Measurements from ENCODE around the gene WDR44.
"Not testable (repeated sequence)": the region's sequence is repeated elsewhere in the genome, so short reads cannot be mapped to it uniquely, and the experiment has no call there.

The WDR44 gene

DNA sequence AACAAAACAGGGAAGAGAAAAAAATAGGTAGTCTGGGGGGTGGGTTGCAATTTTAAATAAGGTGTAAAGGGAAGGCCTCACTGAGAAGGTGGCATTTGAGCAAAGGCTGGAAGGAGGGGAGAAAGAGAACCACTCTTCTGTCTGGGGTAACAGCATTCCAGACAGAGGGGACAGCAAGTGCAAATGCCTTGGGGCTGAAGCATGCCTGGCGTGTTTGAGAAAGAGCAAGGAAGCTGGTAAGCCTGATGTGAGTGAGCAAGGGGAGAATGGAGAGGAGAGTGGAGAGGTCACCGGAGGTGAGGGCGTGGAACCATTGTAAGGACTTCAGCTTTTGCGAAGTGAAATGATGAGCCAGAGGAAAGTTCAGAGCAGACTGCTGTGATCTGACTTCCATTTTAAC lies 130.0 kb downstream of the WDR44 start:
- no peak for DNase-seq (ENCODE audit: low spot score)

DNA sequence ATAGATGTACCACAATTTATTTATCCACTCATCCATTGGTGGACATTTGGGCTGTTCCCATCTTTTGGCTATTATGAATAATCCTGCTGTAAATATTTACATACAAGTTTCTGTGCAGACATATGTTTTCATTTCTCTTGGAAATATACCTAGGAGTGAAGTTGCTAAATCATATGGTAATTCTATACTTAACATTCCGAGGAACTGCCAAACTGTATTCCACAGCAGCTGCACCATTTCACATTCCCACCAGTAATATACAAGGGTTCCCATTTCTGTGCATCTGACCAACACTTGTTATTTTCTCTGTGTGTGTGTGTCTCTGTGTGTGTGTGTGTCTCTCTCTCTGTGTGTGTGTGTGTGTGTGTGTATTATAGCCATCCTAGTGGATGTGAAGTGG lies 134.3 kb downstream of the WDR44 start:
- no peak for DNase-seq (ENCODE audit: low spot score)

DNA sequence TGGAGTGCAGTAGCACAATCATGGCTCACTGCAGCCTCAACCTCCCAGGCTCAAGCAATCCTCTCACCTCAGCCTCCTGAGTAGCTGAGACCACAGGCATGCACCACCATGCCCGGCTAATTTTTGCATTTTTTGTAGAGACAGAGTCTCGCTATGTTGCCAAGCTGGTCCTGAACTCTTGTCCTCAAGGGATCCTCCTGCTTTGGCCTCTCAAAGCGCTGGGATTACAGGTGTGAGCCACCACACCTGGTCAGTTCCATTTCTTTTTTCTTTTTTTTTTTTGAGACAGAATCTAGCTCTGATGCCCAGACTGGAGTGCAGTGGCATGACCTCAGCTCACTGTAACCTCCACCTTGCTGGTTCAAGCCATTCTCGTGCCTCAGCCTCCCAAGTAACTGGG lies 136.5 kb downstream of the WDR44 start:
- not testable (repeated sequence) for DNase-seq (ENCODE audit: low spot score)

DNA sequence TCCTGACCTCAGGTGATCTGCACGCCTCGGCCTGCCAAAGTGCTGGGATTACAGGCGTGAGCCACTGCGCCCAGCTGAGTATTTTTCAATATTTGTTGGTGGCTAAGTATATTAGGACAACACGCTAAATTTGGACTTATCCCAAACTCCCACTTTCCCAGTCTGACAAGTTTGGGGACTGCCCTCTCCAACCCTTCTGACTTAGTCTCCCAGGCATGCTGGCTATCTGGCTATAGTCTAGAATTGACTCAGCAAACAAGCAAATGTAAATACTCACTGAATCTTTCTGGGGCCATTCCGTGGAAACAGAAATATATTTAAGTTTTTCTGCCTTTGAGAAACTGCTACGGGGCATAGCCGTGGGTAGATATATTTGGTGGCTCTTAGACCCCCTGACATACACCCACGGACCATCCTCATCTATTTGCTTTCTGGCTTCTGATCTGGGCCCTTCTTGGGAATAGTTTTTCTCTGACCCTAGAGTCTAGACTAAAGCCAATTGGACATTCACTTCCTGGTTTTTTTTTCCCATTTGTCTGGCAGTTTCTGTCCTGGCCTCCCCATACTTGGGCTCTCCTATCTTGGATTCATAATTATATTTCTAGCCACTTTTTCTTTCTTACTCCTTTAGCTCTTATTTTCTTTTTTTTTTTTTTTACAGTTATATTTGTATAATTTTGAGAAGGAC lies 138.5 kb downstream of the WDR44 start:
- no peak for DNase-seq (ENCODE audit: low spot score)

DNA sequence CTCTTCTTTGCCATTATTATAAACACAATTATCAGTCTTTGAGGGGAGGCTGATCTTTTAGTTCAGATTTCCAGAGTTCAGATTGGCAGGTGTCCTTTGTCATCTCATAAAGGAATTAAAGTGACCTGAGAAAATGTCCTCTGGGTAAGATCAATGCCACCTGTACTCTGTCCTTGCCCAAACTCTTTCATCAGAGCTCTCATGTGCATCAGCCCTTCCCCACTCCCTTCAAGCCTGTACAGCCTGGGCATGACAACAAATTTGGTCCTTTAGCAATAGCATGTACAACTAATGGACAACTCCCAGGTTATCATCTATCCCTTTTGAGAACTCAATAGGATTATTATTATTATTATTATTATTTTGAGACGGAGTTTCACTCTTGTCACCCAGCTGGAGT lies 140.8 kb downstream of the WDR44 start:
- not testable (repeated sequence) for DNase-seq (ENCODE audit: low spot score)

DNA sequence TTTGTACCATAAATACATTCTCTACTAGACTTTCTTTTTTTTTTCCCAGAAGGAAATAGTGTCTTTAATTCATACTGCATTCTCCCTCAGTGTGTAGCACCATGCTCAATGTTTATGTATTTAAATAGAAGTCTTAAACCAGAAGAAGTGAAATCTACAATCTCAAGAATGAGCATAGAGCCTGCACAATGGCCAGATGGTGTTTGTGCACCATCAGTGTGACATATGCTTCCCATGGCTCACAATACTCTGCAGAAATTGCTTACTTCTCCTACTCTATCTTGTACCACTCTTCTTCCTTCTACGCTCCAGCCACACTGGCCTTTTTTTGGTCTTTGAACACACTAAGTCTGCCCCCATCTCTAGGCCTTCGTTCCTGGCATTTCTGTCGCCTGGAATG lies 147.1 kb downstream of the WDR44 start:
- DNase-seq (ENCODE audit: low spot score) = no peak

DNA sequence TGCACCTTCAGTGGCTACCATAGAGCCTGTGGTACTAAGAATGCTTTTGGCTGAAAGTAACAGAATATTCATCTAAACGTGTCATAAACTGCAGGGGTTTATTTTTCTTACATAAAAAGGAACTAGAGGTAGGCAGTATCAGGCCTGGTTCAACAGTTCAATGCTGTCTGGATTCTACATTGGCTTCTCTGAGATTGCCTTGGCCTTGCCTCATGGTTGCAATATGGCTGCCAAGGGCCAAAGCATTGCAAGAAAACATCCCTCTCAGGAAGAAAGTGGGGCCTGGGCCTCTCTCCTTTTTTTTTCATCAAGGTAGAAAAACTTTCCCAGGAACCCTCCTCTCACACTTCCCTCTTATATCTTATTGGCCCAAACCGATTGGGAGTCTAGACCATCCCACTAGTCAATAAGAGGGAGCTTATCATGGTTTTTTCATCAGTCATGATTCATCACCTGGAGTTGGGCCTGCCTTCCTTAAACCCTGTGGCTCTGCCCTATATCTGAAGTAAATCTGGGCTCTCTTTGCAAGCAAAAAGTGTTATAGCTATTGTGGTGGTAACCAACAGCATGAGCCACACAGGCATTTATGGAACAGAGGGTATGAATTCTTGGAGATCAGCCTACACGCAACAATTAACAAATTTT lies 147.9 kb downstream of the WDR44 start:
- DNase-seq (ENCODE audit: low spot score) = no peak

DNA sequence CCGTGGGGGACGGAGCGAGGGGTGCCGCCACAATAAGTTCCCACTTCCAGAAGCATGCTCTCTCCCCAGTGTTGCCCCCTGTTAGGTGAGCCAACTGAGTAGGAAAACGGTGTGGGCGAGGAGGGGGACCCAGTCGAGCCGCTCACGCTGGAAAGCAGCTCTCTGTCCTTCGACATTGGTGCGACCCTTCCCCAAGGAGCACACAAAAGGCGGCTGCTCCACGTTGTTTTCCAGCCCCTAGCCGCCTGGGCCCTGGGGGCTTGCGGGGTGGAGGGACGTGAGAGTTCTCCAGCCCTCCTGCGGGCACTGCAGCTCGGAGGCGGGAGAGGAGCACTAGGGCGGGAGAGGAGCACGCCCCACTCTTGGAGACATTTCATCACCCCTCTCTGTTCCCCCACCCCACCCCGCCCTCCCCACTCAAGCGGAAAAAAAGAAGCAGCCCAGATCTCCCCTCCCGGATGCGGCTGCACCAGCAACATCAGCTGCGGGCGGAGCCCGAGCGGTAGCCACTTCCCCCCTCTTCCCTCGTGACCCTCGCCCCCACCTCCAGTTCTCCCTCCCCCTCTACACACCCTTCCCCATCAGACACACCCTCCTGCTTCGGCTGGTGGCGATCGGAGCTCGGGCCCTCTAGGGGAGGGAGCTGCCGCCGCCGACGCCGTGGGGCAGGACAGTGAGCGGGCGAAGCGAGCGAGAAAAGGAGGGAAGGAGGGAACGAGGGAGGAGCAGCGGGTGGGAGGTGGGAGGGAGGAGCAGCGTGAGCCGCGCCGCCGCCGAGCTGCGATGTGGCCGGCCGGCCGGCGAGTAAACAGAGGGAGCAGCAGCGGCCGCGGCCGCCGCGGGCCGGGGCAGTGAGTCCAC lies 149.4 kb downstream of the WDR44 start, which contains the start of gene DOCK11:
DOCK11 (plus strand) TSS at position 755 of the 861 bp plus-strand sequence. CDS start 157 bp downstream, outside the sequence.
- peak; percentile 88 for DNase-seq (ENCODE audit: low spot score)

DNA sequence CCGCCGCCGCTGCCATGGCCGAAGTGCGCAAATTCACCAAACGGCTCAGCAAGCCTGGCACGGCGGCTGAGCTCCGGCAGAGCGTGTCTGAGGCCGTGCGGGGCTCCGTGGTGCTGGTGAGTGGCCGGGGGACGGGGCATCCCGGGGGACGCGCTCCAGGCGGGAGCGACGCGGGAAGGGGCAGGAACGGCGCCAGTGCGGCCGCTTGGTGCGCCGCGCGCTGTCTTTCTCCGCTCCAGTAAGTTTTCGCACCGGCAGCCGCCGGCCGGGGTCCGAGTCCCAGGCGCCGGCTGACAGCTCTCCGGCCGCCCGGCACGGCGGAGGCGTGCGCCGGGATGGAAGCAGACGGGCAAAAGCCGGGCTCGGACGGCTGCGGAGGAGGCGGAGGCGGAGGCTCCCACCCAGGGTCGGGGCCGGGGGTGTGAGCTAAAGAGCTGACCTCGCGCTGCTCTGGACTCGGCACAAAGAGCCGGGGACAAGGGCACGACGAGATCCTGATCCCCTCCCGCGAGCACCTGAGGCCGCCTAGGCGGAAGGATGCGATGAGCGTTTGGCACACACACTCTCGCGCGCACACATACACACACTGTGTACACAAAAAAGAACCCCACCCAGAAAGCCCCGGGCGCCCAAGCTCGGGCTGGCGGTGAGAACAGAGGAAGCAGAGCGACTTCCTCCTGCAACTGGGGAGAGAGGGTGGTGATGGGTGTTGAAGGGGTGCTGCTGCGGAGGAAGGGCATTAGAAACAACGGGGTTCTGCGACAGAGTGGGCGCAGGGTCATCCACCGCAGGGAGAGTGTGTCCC lies 150.3 kb downstream of the WDR44 start:
- peak; percentile 36 for DNase-seq (ENCODE audit: low spot score)

DNA sequence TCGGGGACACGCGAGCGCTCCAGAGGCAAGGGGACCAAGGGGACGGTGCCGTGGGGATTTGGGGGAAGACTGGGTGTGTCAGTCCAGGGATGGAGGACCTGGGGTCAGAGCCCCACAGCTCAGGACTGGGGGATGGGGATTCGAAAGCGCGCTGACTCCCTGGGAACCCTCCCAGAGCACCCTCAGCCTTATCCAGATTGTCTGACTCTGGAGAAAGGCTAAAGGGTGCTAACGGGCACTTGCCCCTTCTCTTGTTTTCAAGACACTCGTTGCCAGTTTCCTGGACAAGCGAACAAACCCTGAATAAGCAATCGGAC lies 150.8 kb downstream of the WDR44 start:
- DNase-seq (ENCODE audit: low spot score) = peak; percentile 1

DNA sequence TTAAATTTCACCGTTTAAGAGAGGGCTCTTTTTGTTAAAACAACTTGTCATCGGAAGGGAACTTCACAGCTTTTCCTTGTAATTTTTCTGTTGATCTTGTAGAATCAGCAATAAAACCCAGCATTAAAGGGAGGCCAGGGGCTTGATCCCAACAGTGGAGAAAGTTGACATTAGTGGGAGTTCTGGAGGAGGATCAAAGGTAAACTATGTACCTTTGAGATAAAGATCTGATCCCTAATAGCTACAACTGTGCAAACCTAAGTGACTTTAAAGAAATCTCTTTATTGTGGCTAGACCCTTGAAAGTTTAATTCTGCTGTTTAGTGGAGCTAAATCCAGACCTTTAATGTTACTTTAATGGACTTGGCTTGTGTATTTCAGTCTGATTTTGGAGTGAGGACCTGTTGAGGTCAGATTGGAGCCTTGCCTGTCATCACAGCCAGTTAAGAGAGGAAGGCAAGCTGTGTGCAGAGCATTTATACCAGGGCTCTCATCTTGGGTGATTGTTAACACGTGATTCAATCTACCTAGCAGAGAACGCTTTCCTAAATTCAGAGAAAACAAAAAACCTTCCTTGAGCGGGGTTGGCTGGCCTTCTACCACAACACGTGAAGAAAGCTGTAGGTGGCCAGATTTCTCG lies 151.4 kb downstream of the WDR44 start:
- DNase-seq (ENCODE audit: low spot score) = no peak

DNA sequence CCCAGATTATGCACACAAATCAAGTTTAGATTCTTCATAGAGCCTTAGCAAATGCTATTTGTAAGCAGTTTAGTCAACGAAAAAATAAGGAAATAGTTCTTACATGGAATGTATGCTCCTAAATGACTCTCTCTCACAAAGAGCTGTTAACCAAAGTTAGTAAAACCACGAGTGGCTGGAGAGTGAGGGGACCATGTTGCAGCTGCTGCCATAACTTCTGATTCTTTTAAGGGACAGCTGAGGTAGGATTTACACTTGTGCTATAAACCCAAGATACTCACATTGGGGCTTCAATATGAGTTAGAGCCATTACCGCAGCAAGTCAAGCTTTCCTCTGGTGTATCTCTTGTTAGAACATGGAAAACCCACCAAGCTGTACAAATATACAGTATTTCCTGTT lies 152.4 kb downstream of the WDR44 start:
- DNase-seq (ENCODE audit: low spot score) = no peak

DNA sequence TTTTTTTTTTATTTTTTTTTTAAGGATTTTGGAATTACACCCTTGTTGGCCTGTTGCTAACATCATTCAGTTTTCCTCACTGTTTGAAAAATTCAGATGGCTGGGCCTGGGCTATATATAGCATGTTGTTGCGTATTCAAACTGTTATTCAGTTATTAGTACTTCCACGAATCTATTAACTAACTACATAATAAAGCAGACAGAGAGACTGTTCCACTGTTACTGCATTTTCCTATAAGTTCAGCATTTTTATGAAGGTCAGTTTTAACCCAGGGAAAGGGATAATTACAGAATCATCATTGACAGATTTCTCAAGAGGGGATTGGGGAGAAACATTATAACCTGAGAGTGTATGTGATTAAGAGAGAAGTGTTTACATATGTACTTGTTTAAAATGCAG lies 152.8 kb downstream of the WDR44 start:
- no peak for DNase-seq (ENCODE audit: low spot score)

DNA sequence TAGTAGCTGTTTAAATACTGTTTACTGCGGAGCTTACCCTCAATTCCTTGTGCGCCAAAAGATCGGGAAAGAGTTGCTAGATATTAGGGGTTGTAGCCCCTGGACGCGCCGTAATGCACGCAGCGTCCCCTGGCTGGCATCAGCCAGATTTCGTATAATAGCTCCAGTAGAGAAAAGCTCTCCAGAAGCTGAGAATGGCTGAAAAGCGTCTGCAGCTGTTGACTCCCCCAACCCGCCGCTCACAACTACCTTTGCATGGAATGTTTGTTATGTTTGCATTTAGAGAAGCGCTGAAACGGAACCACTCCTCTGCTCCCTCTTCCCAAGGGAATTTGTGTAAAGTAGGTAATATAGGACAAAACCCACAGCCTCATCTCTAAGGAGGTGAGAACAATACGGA lies 153.4 kb downstream of the WDR44 start:
- DNase-seq (ENCODE audit: low spot score) = no peak

Small RNA genes within 50 kb of the gene (small RNA-seq; reads per million reads assigned to genes)
- gene MIR1277 = 0 reads per million in 2 experiments

Data from SK-N-DZ (cell line).